NCI-H128 (cell line): ENCODE data around the gene GOLPH3.
"Not testable (repeated sequence)": the region's sequence is repeated elsewhere in the genome, so short reads cannot be mapped to it uniquely, and the experiment has no call there.

Source experiments
- DNase-seq: peaks from one replicate; lab custom pipeline; 2025; ENCODE audit not compliant: unreplicated experiment; lab: John Stamatoyannopoulos, UW

The GOLPH3 gene

GRCh38 chr5:32138839-32139493, 35.2 kb downstream of the GOLPH3 start:
- no peak for DNase-seq

- no peak for DNase-seq
Measured at GRCh38 chr5:32136342-32136741, 37.8 kb downstream of the GOLPH3 start.

- DNase-seq = no peak
Measured at GRCh38 chr5:32135086-32135485, 39.0 kb downstream of the GOLPH3 start.

- no peak for DNase-seq
Measured at GRCh38 chr5:32132757-32133156, 41.4 kb downstream of the GOLPH3 start.

GRCh38 chr5:32131604-32132003, 42.5 kb downstream of the GOLPH3 start:
- DNase-seq = no peak

GRCh38 chr5:32130865-32131264, 43.3 kb downstream of the GOLPH3 start:
- no peak for DNase-seq

- DNase-seq = no peak
Measured at GRCh38 chr5:32129074-32129598, 45.0 kb downstream of the GOLPH3 start.

GRCh38 chr5:32127711-32128110, 46.4 kb downstream of the GOLPH3 start:
- DNase-seq = no peak

- no peak for DNase-seq
Measured at GRCh38 chr5:32126691-32127090, 47.4 kb downstream of the GOLPH3 start.

- DNase-seq = no peak
Measured at GRCh38 chr5:32123889-32124676, 50.0 kb downstream of the GOLPH3 start.

GRCh38 chr5:32123058-32123805, 50.9 kb downstream of the GOLPH3 start:
- DNase-seq = no peak

GRCh38 chr5:32118922-32119321, 55.2 kb downstream of the GOLPH3 start:
- not testable (repeated sequence) for DNase-seq

- DNase-seq = no peak
Measured at GRCh38 chr5:32116574-32117313, 57.4 kb downstream of the GOLPH3 start.

GRCh38 chr5:32115985-32116384, 58.1 kb downstream of the GOLPH3 start:
- no peak for DNase-seq

- DNase-seq = no peak
Measured at GRCh38 chr5:32110111-32110696, 63.9 kb downstream of the GOLPH3 start.

- DNase-seq = no peak
Measured at GRCh38 chr5:32109236-32109635, 64.9 kb downstream of the GOLPH3 start.

GRCh38 chr5:32108167-32108566, 66.0 kb downstream of the GOLPH3 start:
- DNase-seq = no peak

GRCh38 chr5:32107291-32107690, 66.8 kb downstream of the GOLPH3 start:
- DNase-seq = no peak

GRCh38 chr5:32103521-32103920, 70.6 kb downstream of the GOLPH3 start:
- no peak for DNase-seq

- no peak for DNase-seq
Measured at GRCh38 chr5:32102254-32102986, 71.7 kb downstream of the GOLPH3 start.
